Upper lobe of left lung (tissue), 4 donors: ENCODE results near the gene MYO18B.
A peak's percentile ranks its signal among the peaks of the same experiment; 100 is the strongest.

Experiments used
- EP300 ChIP-seq, 4 donors: sonication (generic); formaldehyde crosslinking; IDR thresholded peaks; one replicate each; pipeline ENCODE4 v1.5.1; 2017; ENCODE audit warnings: antibody characterized with exemption in 4 of 4, control low read depth in 2 of 4
- POLR2A ChIP-seq, 4 donors: fragments of 450-650 bp; IDR thresholded peaks; one replicate each; pipeline ENCODE4 v1.5.1; 2016 to 2017; ENCODE audit warnings: antibody characterized with exemption in 4 of 4, mild to moderate bottlenecking in 2 of 4
- TF ChIP-seq, protein P1 (sequence below), 6 experiments: fragments of 450-650 bp in 4 of 6; fragments of 200-600 bp in 2 of 6; sonication (generic) in 2 of 6; IDR thresholded peaks; one replicate each; pipeline ENCODE4 v1.5.1; 2016 to 2019; ENCODE audit warnings: antibody characterized with exemption in 6 of 6

DNA sequence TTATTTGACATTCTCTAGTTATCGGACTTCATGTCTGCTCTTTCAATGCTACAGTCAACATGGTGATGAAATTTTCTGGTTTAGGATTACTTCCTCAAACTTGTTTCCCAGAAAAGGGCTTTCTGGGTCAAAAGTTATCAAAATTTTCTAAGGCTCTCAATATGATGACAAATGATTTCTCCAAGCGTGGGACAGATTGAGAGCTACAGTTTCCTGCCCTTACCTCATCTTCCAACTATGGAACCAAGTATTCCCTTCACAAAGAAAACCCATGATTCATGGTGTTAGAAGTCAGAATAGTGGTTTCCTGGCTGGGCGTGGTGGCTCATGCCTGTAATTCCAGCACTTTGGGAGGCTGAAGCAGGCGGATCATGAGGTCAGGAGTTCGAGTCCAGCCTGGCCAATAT lies 17.8 kb downstream of the MYO18B start:
- TF ChIP-seq, protein P1, sequence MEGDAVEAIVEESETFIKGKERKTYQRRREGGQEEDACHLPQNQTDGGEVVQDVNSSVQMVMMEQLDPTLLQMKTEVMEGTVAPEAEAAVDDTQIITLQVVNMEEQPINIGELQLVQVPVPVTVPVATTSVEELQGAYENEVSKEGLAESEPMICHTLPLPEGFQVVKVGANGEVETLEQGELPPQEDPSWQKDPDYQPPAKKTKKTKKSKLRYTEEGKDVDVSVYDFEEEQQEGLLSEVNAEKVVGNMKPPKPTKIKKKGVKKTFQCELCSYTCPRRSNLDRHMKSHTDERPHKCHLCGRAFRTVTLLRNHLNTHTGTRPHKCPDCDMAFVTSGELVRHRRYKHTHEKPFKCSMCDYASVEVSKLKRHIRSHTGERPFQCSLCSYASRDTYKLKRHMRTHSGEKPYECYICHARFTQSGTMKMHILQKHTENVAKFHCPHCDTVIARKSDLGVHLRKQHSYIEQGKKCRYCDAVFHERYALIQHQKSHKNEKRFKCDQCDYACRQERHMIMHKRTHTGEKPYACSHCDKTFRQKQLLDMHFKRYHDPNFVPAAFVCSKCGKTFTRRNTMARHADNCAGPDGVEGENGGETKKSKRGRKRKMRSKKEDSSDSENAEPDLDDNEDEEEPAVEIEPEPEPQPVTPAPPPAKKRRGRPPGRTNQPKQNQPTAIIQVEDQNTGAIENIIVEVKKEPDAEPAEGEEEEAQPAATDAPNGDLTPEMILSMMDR (IDR thresholded peaks at IDR 0.05), result no peak
- TF ChIP-seq POLR2A (IDR thresholded peaks at IDR 0.05), result no peak
- TF ChIP-seq EP300 (IDR thresholded peaks at IDR 0.05), result peak in 1 of 4 donors; percentile 6
